SK-N-SH (cell line): ENCODE results near the gene GPC5.

Experiments used
- CHD2 ChIP-seq: fragments of 150-350 bp; IDR thresholded peaks from 2 replicates; pipeline ENCODE4 v1.6.1; 2018; ENCODE audit warnings: low read length; ENCODE audit not compliant: partially characterized antibody
- EP300 ChIP-seq, 2 experiments: IDR thresholded peaks; 2 replicates each; pipeline versions ENCODE4 v1.4.0 to v1.6.1; 2012; ENCODE audit warnings: borderline replicate concordance in 1 of 2, low read depth in 1 of 2, low read length in 1 of 2
- FOXJ3 ChIP-seq: sonication (generic); formaldehyde crosslinking; IDR thresholded peaks from 2 replicates; pipeline ENCODE4 v1.5.1; 2020; ENCODE audit warnings: mild to moderate bottlenecking, missing genetic modification reagents
- JUND ChIP-seq: IDR thresholded peaks from 2 replicates; pipeline ENCODE4 v1.4.0; 2012
- NFIC ChIP-seq: IDR thresholded peaks from 2 replicates; pipeline ENCODE4 v1.4.0; 2012; ENCODE audit warnings: borderline replicate concordance
- POLR2AphosphoS5 ChIP-seq: IDR thresholded peaks from 2 replicates; pipeline ENCODE4 v1.6.1; 2012; ENCODE audit warnings: low read depth, low read length
- RFX5 ChIP-seq: IDR thresholded peaks from 2 replicates; pipeline ENCODE4 v1.6.1; 2012; ENCODE audit warnings: mild to moderate bottlenecking, improper control_type of control experiment, low read length
- TAF1 ChIP-seq: IDR thresholded peaks from 2 replicates; pipeline ENCODE4 v1.6.1; 2012; ENCODE audit warnings: low read depth, mild to moderate bottlenecking, low read length, moderate library complexity, borderline replicate concordance
- TF ChIP-seq, protein P1 (sequence below): fragments of 200-600 bp; sonication (generic); IDR thresholded peaks from 2 replicates; pipeline ENCODE4 v1.6.1; 2017; ENCODE audit warnings: antibody characterized with exemption, mild to moderate bottlenecking, moderate library complexity
- TF ChIP-seq, protein P2 (sequence below): IDR thresholded peaks from 2 replicates; pipeline ENCODE4 v1.6.1; 2012; ENCODE audit warnings: mild to moderate bottlenecking, low read depth, low read length, moderate library complexity
- TF ChIP-seq, protein P3 (sequence below): IDR thresholded peaks from 2 replicates; pipeline ENCODE4 v1.4.0; 2012; ENCODE audit warnings: low read depth
- TF ChIP-seq, protein P4 (sequence below): fragments of 150-350 bp; IDR thresholded peaks from 2 replicates; pipeline ENCODE4 v1.6.1; 2016; ENCODE audit warnings: mild to moderate bottlenecking, low read depth, low read length
- TF ChIP-seq, protein P5 (sequence below): fragments of 150-350 bp; IDR thresholded peaks from 2 replicates; pipeline ENCODE4 v1.6.1; 2017; ENCODE audit warnings: antibody characterized with exemption, low read length, low read depth, borderline replicate concordance

DNA sequence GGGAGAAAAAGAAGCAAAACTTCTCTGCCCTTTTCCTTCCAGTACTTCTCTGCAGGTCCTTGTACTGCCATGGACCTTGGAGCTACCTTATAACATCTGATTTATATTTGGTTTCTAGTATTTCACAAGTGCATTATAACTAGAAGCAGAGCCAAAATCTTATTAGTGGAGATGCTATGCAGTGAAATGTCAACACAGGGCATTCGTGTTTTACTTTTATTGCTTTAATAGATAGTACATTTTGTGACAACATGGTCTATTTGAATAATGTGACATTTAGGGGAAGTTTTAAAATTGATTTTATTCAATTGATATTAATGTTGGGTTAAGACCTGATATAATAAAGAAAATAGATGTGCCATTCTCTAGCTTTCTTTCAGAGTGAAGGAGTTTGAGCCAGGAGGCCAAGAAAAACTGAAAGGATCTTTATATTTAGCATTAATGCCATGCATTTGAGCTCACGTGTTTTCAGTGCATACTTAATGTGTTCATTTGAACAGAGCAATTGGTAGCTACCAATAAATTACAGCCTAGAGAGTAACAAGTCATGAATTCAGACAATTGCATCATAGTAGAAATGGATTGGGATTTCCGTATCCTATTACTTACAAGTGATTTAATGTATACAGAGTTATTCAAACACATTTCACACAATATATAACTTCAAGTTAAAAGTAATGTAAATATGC, 863.8 kb downstream of the GPC5 start:
- TF ChIP-seq RFX5 (no peak), JUND (no peak), POLR2AphosphoS5 (no peak), TAF1 (no peak), NFIC (no peak), EP300 (IDR thresholded peaks at IDR 0.05; ENCODE audit: borderline replicate concordance in 1 of 2, low read depth in 1 of 2, low read length in 1 of 2) (no peak), CHD2 (no peak), FOXJ3 (CRISPR knock-in tag) (no peak)
- TF ChIP-seq, protein P1, sequence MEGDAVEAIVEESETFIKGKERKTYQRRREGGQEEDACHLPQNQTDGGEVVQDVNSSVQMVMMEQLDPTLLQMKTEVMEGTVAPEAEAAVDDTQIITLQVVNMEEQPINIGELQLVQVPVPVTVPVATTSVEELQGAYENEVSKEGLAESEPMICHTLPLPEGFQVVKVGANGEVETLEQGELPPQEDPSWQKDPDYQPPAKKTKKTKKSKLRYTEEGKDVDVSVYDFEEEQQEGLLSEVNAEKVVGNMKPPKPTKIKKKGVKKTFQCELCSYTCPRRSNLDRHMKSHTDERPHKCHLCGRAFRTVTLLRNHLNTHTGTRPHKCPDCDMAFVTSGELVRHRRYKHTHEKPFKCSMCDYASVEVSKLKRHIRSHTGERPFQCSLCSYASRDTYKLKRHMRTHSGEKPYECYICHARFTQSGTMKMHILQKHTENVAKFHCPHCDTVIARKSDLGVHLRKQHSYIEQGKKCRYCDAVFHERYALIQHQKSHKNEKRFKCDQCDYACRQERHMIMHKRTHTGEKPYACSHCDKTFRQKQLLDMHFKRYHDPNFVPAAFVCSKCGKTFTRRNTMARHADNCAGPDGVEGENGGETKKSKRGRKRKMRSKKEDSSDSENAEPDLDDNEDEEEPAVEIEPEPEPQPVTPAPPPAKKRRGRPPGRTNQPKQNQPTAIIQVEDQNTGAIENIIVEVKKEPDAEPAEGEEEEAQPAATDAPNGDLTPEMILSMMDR, result no peak
- TF ChIP-seq, protein P2, sequence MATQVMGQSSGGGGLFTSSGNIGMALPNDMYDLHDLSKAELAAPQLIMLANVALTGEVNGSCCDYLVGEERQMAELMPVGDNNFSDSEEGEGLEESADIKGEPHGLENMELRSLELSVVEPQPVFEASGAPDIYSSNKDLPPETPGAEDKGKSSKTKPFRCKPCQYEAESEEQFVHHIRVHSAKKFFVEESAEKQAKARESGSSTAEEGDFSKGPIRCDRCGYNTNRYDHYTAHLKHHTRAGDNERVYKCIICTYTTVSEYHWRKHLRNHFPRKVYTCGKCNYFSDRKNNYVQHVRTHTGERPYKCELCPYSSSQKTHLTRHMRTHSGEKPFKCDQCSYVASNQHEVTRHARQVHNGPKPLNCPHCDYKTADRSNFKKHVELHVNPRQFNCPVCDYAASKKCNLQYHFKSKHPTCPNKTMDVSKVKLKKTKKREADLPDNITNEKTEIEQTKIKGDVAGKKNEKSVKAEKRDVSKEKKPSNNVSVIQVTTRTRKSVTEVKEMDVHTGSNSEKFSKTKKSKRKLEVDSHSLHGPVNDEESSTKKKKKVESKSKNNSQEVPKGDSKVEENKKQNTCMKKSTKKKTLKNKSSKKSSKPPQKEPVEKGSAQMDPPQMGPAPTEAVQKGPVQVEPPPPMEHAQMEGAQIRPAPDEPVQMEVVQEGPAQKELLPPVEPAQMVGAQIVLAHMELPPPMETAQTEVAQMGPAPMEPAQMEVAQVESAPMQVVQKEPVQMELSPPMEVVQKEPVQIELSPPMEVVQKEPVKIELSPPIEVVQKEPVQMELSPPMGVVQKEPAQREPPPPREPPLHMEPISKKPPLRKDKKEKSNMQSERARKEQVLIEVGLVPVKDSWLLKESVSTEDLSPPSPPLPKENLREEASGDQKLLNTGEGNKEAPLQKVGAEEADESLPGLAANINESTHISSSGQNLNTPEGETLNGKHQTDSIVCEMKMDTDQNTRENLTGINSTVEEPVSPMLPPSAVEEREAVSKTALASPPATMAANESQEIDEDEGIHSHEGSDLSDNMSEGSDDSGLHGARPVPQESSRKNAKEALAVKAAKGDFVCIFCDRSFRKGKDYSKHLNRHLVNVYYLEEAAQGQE, result no peak
- TF ChIP-seq, protein P3, sequence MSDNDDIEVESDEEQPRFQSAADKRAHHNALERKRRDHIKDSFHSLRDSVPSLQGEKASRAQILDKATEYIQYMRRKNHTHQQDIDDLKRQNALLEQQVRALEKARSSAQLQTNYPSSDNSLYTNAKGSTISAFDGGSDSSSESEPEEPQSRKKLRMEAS, result no peak
- TF ChIP-seq, protein P4, sequence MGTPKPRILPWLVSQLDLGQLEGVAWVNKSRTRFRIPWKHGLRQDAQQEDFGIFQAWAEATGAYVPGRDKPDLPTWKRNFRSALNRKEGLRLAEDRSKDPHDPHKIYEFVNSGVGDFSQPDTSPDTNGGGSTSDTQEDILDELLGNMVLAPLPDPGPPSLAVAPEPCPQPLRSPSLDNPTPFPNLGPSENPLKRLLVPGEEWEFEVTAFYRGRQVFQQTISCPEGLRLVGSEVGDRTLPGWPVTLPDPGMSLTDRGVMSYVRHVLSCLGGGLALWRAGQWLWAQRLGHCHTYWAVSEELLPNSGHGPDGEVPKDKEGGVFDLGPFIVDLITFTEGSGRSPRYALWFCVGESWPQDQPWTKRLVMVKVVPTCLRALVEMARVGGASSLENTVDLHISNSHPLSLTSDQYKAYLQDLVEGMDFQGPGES, result no peak
- TF ChIP-seq, protein P5, sequence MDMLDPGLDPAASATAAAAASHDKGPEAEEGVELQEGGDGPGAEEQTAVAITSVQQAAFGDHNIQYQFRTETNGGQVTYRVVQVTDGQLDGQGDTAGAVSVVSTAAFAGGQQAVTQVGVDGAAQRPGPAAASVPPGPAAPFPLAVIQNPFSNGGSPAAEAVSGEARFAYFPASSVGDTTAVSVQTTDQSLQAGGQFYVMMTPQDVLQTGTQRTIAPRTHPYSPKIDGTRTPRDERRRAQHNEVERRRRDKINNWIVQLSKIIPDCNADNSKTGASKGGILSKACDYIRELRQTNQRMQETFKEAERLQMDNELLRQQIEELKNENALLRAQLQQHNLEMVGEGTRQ, result no peak
